C4-2B (cell line): Measurements from ENCODE around the gene RTP2.

Source experiments
- CTCF ChIP-seq: fragments of 450-650 bp; conservative IDR thresholded peaks from 2 replicates; pipeline ENCODE4 v1.5.1; 2017; ENCODE audit warnings: mild to moderate bottlenecking
- ZFX ChIP-seq: fragments of 450-650 bp; IDR thresholded peaks from 2 replicates; pipeline ENCODE4 v1.6.1; 2017

DNA sequence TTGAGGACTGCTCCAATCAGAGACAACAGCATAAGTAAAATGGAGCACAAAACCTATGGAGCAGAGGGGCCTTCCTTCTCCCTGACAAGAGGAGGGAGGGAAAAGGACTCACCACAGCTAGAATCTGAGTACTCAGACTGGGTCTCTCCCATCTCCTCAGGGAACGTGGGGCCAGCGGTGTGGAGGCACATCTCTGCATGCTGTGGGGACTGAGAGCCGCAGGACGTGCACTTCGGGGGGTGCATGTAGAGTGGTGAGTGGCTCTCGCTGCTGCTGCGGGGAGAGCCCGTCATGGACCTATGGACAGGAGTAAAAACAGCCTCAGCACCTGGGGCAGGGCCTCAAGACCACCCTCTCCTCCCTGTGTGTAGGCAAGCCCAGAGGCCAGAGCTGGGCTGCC, 25.9 kb upstream of the RTP2 start:
- TF ChIP-seq CTCF (no peak), ZFX (no peak)
